Measurements from ENCODE around the gene ZBTB12.

ZBTB12 gene

GRCh38 chr6:31880616-31881015 is 21.3 kb downstream of the ZBTB12 start:
- no peak for DNase-seq (ENCODE audit: low read depth in 2 of 2)
- no peak for TF ChIP-seq CTCF (IDR thresholded peaks at IDR 0.05; ENCODE audit: low read depth, low read length)

GRCh38 chr6:31879901-31880300 is 22.0 kb downstream of the ZBTB12 start:
- DNase-seq (ENCODE audit: low read depth in 2 of 2): no peak
- TF ChIP-seq CTCF (IDR thresholded peaks at IDR 0.05; ENCODE audit: low read depth, low read length): no peak
- H3K4me3 ChIP-seq (replicated peaks in 1 of 2; ENCODE audit: low read depth in 2 of 2, low read length in 2 of 2): no peak overlapping the region

More at GRCh38 chr6:31880616-31881015, 21.3 kb downstream of the ZBTB12 start:
- no peak overlapping the region for H3K4me3 ChIP-seq (replicated peaks in 1 of 2; ENCODE audit: low read depth in 2 of 2, low read length in 2 of 2)

- TF ChIP-seq CTCF (IDR thresholded peaks at IDR 0.05; ENCODE audit: low read depth, low read length): no peak
- DNase-seq (ENCODE audit: low read depth in 2 of 2): no peak
- no peak overlapping the region for H3K4me3 ChIP-seq (replicated peaks in 1 of 2; ENCODE audit: low read depth in 2 of 2, low read length in 2 of 2)
These were observed 22.7 kb downstream of the ZBTB12 start for GRCh38 chr6:31879143-31879542.

GRCh38 chr6:31878726-31879125 is 23.2 kb downstream of the ZBTB12 start, which contains the start of gene SLC44A4:
SLC44A4 (minus strand) TSS chr6:31878997; CDS start chr6:31878980, 17 bp downstream.
- no peak for TF ChIP-seq CTCF (IDR thresholded peaks at IDR 0.05; ENCODE audit: low read depth, low read length)
- DNase-seq (ENCODE audit: low read depth in 2 of 2): no peak
- no peak within 1 kb of the TSS for H3K4me3 ChIP-seq (replicated peaks in 1 of 2; ENCODE audit: low read depth in 2 of 2, low read length in 2 of 2)

GRCh38 chr6:31878222-31878621 is 23.7 kb downstream of the ZBTB12 start:
- no peak for TF ChIP-seq CTCF (IDR thresholded peaks at IDR 0.05; ENCODE audit: low read depth, low read length)
- no peak overlapping the region for H3K4me3 ChIP-seq (replicated peaks in 1 of 2; ENCODE audit: low read depth in 2 of 2, low read length in 2 of 2)
- no peak for DNase-seq (ENCODE audit: low read depth in 2 of 2)

- no peak for DNase-seq (ENCODE audit: low read depth in 2 of 2)
- no peak for TF ChIP-seq CTCF (IDR thresholded peaks at IDR 0.05; ENCODE audit: low read depth, low read length)
- no peak overlapping the region for H3K4me3 ChIP-seq (replicated peaks in 1 of 2; ENCODE audit: low read depth in 2 of 2, low read length in 2 of 2)
These were observed 24.2 kb downstream of the ZBTB12 start for GRCh38 chr6:31877651-31878161.

- H3K4me3 ChIP-seq (replicated peaks in 1 of 2; ENCODE audit: low read depth in 2 of 2, low read length in 2 of 2): no peak overlapping the region
- TF ChIP-seq CTCF (IDR thresholded peaks at IDR 0.05; ENCODE audit: low read depth, low read length): no peak
- DNase-seq (ENCODE audit: low read depth in 2 of 2): no peak
These were observed 24.7 kb downstream of the ZBTB12 start for GRCh38 chr6:31877125-31877650.
